ENCODE measurements around the gene CCDC186. TPM values are rescaled to one million over a fixed set of nuclear protein-coding genes. Genes with fewer than 3 reads are reported as not detected.

CCDC186 gene
- polyA plus RNA-seq, 1 of the 3 experiments (the other 2 are of a cell fraction): 1.3 TPM

GRCh38 chr10:114215033-114215432 is 41.0 kb upstream of the CCDC186 start:
- Histone ChIP-seq H3K9me3 (no peaks in the 10 kb centered on the region), H3K4me3 (ENCODE audit: low read depth in 2 of 2, low read length in 1 of 2) (no peak overlapping the region), H3K79me2 (ENCODE audit: insufficient read depth) (no peaks in the 10 kb centered on the region), H3F3A (replicated peaks; ENCODE audit: insufficient read depth) (no peaks in the 10 kb centered on the region), H3K9ac (no peak overlapping the region), H3K4me1 (ENCODE audit: control insufficient read depth in 1 of 2, insufficient read depth in 2 of 2, low read depth in 1 of 2, low read length in 1 of 2) (no peaks in the 10 kb centered on the region), H3K27me3 (ENCODE audit: insufficient read depth) (peaks cover 6% of the 10 kb centered on the region; the same call in 1 of the 2 replicates), H4K20me1 (ENCODE audit: insufficient read depth) (no peaks in the 10 kb centered on the region), H3K27ac (ENCODE audit: low read depth in 2 of 2, low read length in 1 of 2) (no peak overlapping the region), H3K4me2 (no peak overlapping the region), H2AFZ (ENCODE audit: low read depth) (no peak overlapping the region), H3K9me2 (no peaks in the 10 kb centered on the region), H3K36me3 (replicated peaks in 1 of 2; ENCODE audit: control insufficient read depth in 1 of 2, insufficient read depth in 2 of 2, low read length in 1 of 2) (no peaks in the 10 kb centered on the region)
- DNase-seq: no peak
- POLR2A ChIA-PET: no interaction called here
- CTCF ChIA-PET: no interaction called here
- whole genome bisulfite sequencing (ENCODE audit: low lambda C conversion rate): 37% methylated on average over 1 of the region's 1 CpG
- no peak for TF ChIP-seq FOXM1 (IDR thresholded peaks at IDR 0.05; ENCODE audit: low read depth)
- TF ChIP-seq NFIC (IDR thresholded peaks at IDR 0.05; ENCODE audit: borderline replicate concordance): no peak
- no peak for TF ChIP-seq RFX5 (IDR thresholded peaks at IDR 0.05; ENCODE audit: low read length)

- no peak overlapping the region for H2AFZ ChIP-seq (ENCODE audit: low read depth)
- TF ChIP-seq FOXJ3 (CRISPR knock-in tag; IDR thresholded peaks at IDR 0.05): no peak
- no peak for TF ChIP-seq FOXM1 (IDR thresholded peaks at IDR 0.05; ENCODE audit: low read depth)
- no peak for TF ChIP-seq USF1 (IDR thresholded peaks at IDR 0.05; ENCODE audit: borderline replicate concordance, low read depth)
- TF ChIP-seq TEAD4 (IDR thresholded peaks at IDR 0.05; ENCODE audit: borderline replicate concordance, insufficient read depth): no peak
- no peak for TF ChIP-seq NFIC (IDR thresholded peaks at IDR 0.05; ENCODE audit: borderline replicate concordance)
- TF ChIP-seq FOSL2 (IDR thresholded peaks at IDR 0.05; ENCODE audit: borderline replicate concordance, low read depth): no peak
- TF ChIP-seq YY1 (IDR thresholded peaks at IDR 0.05; ENCODE audit: low read depth): no peak
- TF ChIP-seq CHD2 (IDR thresholded peaks at IDR 0.05; ENCODE audit: low read length, partially characterized antibody): no peak
- TF ChIP-seq RCOR1 (IDR thresholded peaks at IDR 0.05; ENCODE audit: low read length): no peak
- TF ChIP-seq ELF1 (IDR thresholded peaks at IDR 0.05): no peak
- TF ChIP-seq USF2 (IDR thresholded peaks at IDR 0.05; ENCODE audit: borderline replicate concordance, low read depth, low read length): no peak
- TF ChIP-seq CTCF (IDR thresholded peaks at IDR 0.05): no peak
- no peak for TF ChIP-seq ZBTB33 (IDR thresholded peaks at IDR 0.05; ENCODE audit: borderline replicate concordance, low read depth)
- no peak for TF ChIP-seq IRF3 (IDR thresholded peaks at IDR 0.05; ENCODE audit: low read depth, low read length)
- no peak for TF ChIP-seq JUND (IDR thresholded peaks at IDR 0.05)
- H3K27me3 ChIP-seq (ENCODE audit: insufficient read depth): peaks cover 10% of the 10 kb centered on the region; the same call in 1 of the 2 replicates
- H3F3A ChIP-seq (replicated peaks; ENCODE audit: insufficient read depth): no peaks in the 10 kb centered on the region
- no peaks in the 10 kb centered on the region for H4K20me1 ChIP-seq (ENCODE audit: insufficient read depth)
- ChIA-PET POLR2A (no interaction called here), CTCF (interaction anchor here (1.0 kb wide), 1 partner anchor 9 kb away, joined by 4 read pairs; no protein-coding TSS in a partner anchor)
- no peak overlapping the region for H3K4me3 ChIP-seq (ENCODE audit: low read depth in 2 of 2, low read length in 1 of 2)
- DNase-seq: no peak
- no peaks in the 10 kb centered on the region for H3K79me2 ChIP-seq (ENCODE audit: insufficient read depth)
- H3K9ac ChIP-seq: no peak overlapping the region
- H3K9me2 ChIP-seq: no peaks in the 10 kb centered on the region
- no peaks in the 10 kb centered on the region for H3K4me1 ChIP-seq (ENCODE audit: control insufficient read depth in 1 of 2, insufficient read depth in 2 of 2, low read depth in 1 of 2, low read length in 1 of 2)
- H3K36me3 ChIP-seq (replicated peaks in 1 of 2; ENCODE audit: control insufficient read depth in 1 of 2, insufficient read depth in 2 of 2, low read length in 1 of 2): no peaks in the 10 kb centered on the region
- WGBS (ENCODE audit: low lambda C conversion rate): 26% methylated on average over 2 of the region's 2 CpGs
- H3K9me3 ChIP-seq: no peaks in the 10 kb centered on the region
- H3K27ac ChIP-seq (ENCODE audit: low read depth in 2 of 2, low read length in 1 of 2): no peak overlapping the region
- no peak overlapping the region for H3K4me2 ChIP-seq
Measured at GRCh38 chr10:114212153-114212552, 38.1 kb upstream of the CCDC186 start.
